Hepatocyte (in vitro differentiated cells): ENCODE results near the gene BRD4. TPM values are rescaled to one million over a fixed set of nuclear protein-coding genes. Genes with fewer than 3 reads are reported as not detected.

ENCODE experiments used
- DNase-seq: peaks from one replicate; pipeline ENCODE4 v3.0.0-alpha.2; 2016; ENCODE audit warnings: low spot score
- H2AFZ ChIP-seq: fragments of 200-600 bp; sonication (generic); 2 replicates; pipeline ENCODE4 v1.6.0; 2016; ENCODE audit warnings: antibody characterized with exemption, mild to moderate bottlenecking
- H3K27ac ChIP-seq: fragments of 200-600 bp; sonication (generic); 2 replicates; pipeline ENCODE4 v1.5.1; 2016; ENCODE audit warnings: mild to moderate bottlenecking
- H3K27me3 ChIP-seq: fragments of 200-600 bp; sonication (generic); 2 replicates; pipeline ENCODE4 v1.6.1; 2016
- H3K36me3 ChIP-seq: fragments of 200-600 bp; sonication (generic); replicated peaks from 2 replicates; pipeline ENCODE4 v1.5.1; 2016; ENCODE audit warnings: low read depth; ENCODE audit not compliant: insufficient read depth
- H3K4me1 ChIP-seq: fragments of 200-600 bp; sonication (generic); 2 replicates; pipeline ENCODE4 v1.5.1; 2016; ENCODE audit warnings: mild to moderate bottlenecking, moderate library complexity; ENCODE audit not compliant: insufficient read depth
- H3K4me2 ChIP-seq: fragments of 200-600 bp; sonication (generic); 2 replicates; pipeline ENCODE4 v1.6.0; 2016
- H3K4me3 ChIP-seq: fragments of 200-600 bp; sonication (generic); 2 replicates; pipeline ENCODE4 v1.5.1; 2016; ENCODE audit warnings: mild to moderate bottlenecking
- H3K79me2 ChIP-seq: fragments of 200-600 bp; sonication (generic); 2 replicates; pipeline ENCODE4 v1.6.0; 2017; ENCODE audit warnings: mild to moderate bottlenecking
- H3K9me2 ChIP-seq: fragments of 200-600 bp; sonication (generic); replicated peaks from 2 replicates; pipeline ENCODE4 v1.6.0; 2017; ENCODE audit warnings: mild to moderate bottlenecking; ENCODE audit not compliant: insufficient read depth
- H3K9me3 ChIP-seq: fragments of 200-600 bp; sonication (generic); 2 replicates; pipeline ENCODE4 v1.5.1; 2016; ENCODE audit warnings: low read depth, mild to moderate bottlenecking
- H4K20me1 ChIP-seq: fragments of 200-600 bp; sonication (generic); 2 replicates; pipeline ENCODE4 v1.6.0; 2016; ENCODE audit warnings: mild to moderate bottlenecking; ENCODE audit not compliant: insufficient read depth, poor library complexity, severe bottlenecking
- CTCF ChIP-seq: fragments of 200-600 bp; sonication (generic); IDR thresholded peaks from 2 replicates; pipeline ENCODE4 v1.5.1; 2016; ENCODE audit warnings: antibody characterized with exemption, mild to moderate bottlenecking; ENCODE audit not compliant: poor library complexity
- EZH2 ChIP-seq: fragments of 200-600 bp; sonication (generic); IDR thresholded peaks from 2 replicates; pipeline ENCODE4 v1.6.1; 2016; ENCODE audit warnings: antibody characterized with exemption, mild to moderate bottlenecking, borderline replicate concordance
- EZH2phosphoT487 ChIP-seq: fragments of 200-600 bp; sonication (generic); IDR thresholded peaks from one replicate; pipeline ENCODE4 v1.6.1; 2018; ENCODE audit warnings: antibody characterized with exemption, mild to moderate bottlenecking, low read depth, moderate library complexity; ENCODE audit not compliant: unreplicated experiment, severe bottlenecking
- WGBS: methylation state at CpG from one replicate; pipeline ENCODE4 v1.1.6; 2016; ENCODE audit warnings: low lambda C conversion rate; ENCODE audit errors: missing lambda C conversion rate; 5-methylcytosine and 5-hydroxymethylcytosine counted together
- polyA plus RNA-seq: library from polyadenylated mRNA; unstranded; fragments of >200 nt; fragmentation: Nextera tagmentation; extraction: Ambion mirVana; gene quantifications from 2 replicates; pipeline ENCODE4 v1.2.1, GENCODE V29; 2016
- total RNA-seq: library from RNA; depleted of rRNA; stranded (reverse); fragments of >200 nt; gene quantifications from 2 replicates; pipeline ENCODE4 v1.2.3, GENCODE V29; 2014

Gene BRD4
- total and polyA plus RNA-seq, 2 experiments from 2014 or later = 18.0 to 88.4 TPM

GRCh38 chr19:15237759-15238638 is 94.3 kb downstream of the BRD4 start:
- WGBS = 92% methylated on average over 35 of the region's 42 CpGs
- H4K20me1 ChIP-seq = no peaks in the 10 kb centered on the region
- TF ChIP-seq EZH2 (no peak), EZH2phosphoT487 (no peak), CTCF (no peak)
- no peak overlapping the region for H3K4me3 ChIP-seq
- H3K9me3 ChIP-seq = no peaks in the 10 kb centered on the region
- H3K79me2 ChIP-seq = no peaks in the 10 kb centered on the region
- H3K27ac ChIP-seq = no peak overlapping the region
- H3K36me3 ChIP-seq = no peaks in the 10 kb centered on the region
- H3K27me3 ChIP-seq = no peaks in the 10 kb centered on the region
- H2AFZ ChIP-seq = no peak overlapping the region
- no peak for DNase-seq
- H3K4me2 ChIP-seq = no peak overlapping the region
- no peaks in the 10 kb centered on the region for H3K9me2 ChIP-seq
- H3K4me1 ChIP-seq = no peaks in the 10 kb centered on the region

- no peaks in the 10 kb centered on the region for H3K79me2 ChIP-seq
- H3K4me1 ChIP-seq = no peaks in the 10 kb centered on the region
- H3K36me3 ChIP-seq = no peaks in the 10 kb centered on the region
- no peak for DNase-seq
- no peaks in the 10 kb centered on the region for H3K27me3 ChIP-seq
- WGBS = 95% methylated on average over 9 of the region's 9 CpGs
- H3K4me2 ChIP-seq = no peak overlapping the region
- H3K4me3 ChIP-seq = no peak overlapping the region
- TF ChIP-seq CTCF (no peak), EZH2phosphoT487 (no peak), EZH2 (no peak)
- no peaks in the 10 kb centered on the region for H3K9me3 ChIP-seq
- no peak overlapping the region for H2AFZ ChIP-seq
- no peaks in the 10 kb centered on the region for H4K20me1 ChIP-seq
- no peaks in the 10 kb centered on the region for H3K9me2 ChIP-seq
- no peak overlapping the region for H3K27ac ChIP-seq
Observed at GRCh38 chr19:15236886-15237285, 95.5 kb downstream of the BRD4 start.

GRCh38 chr19:15235781-15236180 is 96.6 kb downstream of the BRD4 start:
- Histone ChIP-seq H3K27ac (no peak overlapping the region), H3K4me1 (no peaks in the 10 kb centered on the region), H4K20me1 (no peaks in the 10 kb centered on the region), H3K79me2 (no peaks in the 10 kb centered on the region), H3K9me2 (no peaks in the 10 kb centered on the region), H3K9me3 (no peaks in the 10 kb centered on the region), H2AFZ (no peak overlapping the region), H3K4me2 (no peak overlapping the region), H3K4me3 (no peak overlapping the region), H3K27me3 (no peaks in the 10 kb centered on the region), H3K36me3 (no peaks in the 10 kb centered on the region)
- TF ChIP-seq EZH2 (no peak), CTCF (no peak), EZH2phosphoT487 (no peak)
- DNase-seq = no peak
- 98% methylated on average over 2 of the region's 2 CpGs for WGBS
